HG02852 (cell line): Measurements from ENCODE around the gene PKD1L1.
"Not testable (repeated sequence)": the region's sequence is repeated elsewhere in the genome, so short reads cannot be mapped to it uniquely, and the experiment has no call there.

Source experiments
- ATAC-seq: cut with Tn5 transposase; IDR thresholded peaks from one replicate; pipeline ENCODE4 v1.9.1; 2021; ENCODE audit warnings: mild to moderate bottlenecking, moderate library complexity; ENCODE audit not compliant: unreplicated experiment

PKD1L1 gene

DNA sequence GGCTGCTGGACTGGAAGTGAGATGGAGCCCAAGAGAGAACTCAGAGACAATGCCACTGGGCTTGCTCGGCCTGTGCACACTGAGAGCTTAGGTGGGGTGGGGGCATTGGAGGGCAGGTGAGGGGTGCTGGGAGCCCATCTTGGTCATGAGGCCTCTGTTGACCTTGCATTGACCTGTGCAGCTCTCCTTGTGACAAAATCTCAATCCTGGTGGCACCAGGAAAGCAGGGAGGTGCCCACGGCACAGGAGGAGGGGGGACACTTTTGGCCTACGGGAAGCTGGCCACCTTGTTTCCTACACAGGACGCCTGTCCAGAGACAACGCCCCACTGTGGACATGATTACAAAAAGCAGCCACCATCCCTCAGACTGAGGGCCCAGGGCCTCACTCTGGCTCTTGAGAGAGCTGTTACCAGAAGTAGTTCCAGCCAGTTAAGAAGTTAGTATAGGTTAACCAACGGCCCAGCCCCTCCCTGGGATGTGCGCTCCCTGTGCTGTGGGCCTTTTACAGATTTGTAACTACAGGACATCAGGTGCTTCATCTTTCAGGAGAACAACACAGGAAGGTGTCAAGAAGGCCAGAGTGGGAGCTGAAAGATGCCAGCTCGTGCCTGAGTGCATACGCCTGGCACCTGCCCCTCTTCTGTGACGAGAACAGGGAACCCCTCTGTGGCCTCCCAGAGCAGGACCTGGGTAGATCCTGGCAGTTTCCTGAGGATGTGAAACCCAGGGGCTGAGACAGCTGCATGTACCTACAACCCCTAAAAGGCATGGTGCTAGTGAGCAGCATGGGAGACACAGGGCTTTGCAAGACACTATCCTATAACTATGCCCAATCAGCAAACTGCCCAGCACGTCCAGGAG lies 10.3 kb downstream of the PKD1L1 start:
- peak; percentile 49 for ATAC-seq

DNA sequence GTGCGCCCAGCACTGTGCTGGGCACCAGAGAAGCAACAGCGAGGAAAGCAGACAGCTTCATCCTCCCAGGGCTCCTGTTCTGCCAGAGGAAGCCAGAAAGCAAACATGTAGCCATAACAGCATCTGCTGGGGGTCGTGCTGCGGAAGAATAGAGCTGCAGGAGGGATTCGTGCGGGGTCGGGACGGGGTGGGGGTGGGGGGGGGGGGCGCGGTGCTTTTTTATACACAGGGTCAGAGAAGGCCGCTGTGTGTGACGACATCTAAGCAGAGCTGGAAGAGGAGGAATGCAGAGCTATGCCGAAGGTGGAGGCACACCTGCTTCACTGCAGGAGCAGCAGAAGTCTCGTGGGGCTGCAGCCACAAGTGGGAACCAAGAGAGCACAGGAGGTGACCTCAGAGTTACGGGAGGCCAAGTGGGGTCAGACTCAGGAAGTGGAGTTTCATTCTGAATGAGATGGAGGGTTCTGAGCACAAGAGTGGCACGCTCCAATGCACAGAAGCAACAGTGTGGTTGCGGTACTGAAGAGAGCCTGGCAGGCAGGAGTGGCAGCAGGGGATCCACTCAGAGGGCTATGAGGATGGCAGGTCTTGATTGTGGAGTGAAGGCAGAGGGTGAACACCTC lies 11.1 kb downstream of the PKD1L1 start:
- peak; percentile 94 for ATAC-seq

DNA sequence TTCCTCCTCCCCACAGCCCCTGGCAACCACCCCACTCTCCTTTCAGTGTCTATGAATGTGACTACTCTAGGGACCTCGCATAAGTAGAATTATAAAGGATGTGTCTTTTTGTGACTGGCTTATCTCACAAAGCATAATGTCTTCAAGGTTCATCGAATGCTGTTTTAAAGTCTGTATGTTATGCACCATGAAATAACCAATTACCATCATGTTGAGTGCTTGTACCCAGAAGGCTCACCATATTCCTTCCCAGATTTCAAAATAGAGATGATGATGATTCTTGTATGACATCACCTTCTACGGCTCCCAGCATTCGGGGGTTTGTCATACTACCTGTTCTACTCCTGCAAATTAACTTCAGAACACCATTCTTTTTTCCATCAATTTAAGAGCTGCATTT lies 11.9 kb downstream of the PKD1L1 start:
- no peak for ATAC-seq

DNA sequence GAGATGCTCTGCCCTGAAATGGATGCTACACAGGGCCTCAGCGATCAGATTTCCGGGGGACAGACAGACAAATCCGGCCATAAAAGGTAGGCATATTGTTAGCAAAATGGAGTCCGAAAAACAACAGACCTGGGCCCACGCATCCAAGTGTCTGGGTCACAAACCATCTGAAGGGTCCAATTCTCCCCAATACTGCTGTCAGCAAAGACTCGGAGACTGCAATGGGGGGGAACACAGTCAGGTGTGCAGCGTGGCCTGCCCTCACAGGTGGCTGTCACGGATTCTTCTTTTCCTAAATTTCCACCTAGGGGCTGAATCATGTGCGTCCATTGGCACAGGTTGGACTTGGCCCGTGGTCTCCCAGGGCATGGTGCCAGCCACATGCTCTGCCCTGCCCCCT lies 12.9 kb downstream of the PKD1L1 start:
- ATAC-seq: no peak

DNA sequence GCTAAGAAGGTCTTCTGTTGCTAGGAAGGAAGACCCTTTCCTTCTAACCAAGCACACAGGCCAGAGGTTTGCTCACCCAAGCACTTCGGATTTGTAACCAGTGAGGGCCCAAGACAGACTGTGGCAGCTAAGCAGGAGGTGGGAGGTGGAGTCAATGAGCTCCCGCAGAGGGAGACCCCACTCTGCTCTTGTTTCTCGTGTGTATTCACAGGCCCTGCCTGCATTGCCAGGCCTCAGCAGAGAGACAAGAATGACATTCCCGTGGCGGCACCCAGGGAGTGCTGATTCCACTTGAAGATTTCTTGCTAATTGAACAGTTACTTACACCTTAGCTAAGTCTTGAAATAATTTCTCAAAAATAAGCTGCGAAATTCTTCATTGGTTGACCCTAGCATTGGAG lies 13.4 kb downstream of the PKD1L1 start:
- no peak for ATAC-seq

DNA sequence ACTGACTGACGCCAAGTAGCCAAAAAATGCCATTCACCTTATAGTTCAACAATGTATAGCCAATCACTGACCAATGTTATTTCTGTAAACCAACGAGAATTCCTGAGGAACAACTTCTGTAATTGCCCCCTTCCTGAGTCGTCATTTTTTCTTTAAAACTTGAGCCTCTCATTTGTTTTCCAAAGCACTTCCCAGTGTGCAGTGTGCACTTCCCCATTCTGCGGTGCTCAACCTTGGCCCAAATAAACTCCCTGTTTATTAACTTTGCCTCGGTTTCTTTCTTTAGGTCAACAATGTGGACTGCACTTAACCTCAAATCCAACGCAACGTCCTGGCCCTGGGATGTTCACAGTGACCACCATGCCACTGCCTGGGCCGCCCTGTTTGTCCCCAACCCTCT lies 15.1 kb downstream of the PKD1L1 start:
- no peak for ATAC-seq

DNA sequence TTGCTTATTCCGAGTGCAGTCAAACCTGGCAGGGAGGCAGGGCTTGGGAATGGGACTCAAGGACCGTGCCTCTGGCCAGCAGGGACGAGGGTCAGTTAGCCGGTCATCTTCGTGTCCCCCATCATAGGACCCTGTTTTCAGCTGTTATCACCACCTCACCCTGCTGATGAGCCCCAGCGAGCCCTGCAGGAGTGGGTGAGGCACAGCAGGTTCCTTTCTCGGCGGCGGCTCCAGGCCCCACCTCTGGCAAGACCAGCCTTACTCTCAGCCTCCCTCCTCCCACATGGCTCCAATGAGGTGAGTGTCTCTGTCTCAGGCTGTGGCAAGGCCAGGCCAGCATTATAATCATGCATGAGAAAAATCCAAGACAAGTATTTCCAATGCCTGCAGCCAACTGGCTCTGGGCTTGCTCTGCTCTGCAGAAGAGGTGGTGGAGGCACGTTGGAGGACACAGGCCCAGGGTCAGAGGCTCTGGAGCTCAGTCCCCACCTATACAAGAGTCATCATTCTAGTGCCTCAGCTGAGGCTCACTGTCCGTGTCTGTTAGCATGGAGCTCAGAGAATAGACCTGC lies 15.7 kb downstream of the PKD1L1 start:
- no peak for ATAC-seq

DNA sequence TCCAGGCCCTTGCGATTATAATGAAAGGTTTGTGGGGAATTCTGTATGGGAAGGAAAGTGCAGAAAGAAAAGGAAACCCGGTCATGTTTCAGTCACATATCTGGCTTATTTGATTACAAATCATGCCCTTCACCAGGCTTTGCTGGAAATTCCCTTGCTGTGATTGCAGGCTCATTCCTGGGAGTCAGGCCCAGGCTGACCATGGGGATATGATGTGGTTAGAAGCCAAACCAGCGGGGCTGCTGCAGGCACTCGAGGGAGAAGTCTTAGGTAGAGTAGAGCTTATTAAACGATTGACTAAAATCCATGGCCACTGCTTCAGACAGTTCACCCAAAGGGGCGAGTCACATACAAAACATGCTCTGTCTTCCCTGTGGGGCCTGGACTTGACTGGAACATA lies 16.2 kb downstream of the PKD1L1 start:
- no peak for ATAC-seq

DNA sequence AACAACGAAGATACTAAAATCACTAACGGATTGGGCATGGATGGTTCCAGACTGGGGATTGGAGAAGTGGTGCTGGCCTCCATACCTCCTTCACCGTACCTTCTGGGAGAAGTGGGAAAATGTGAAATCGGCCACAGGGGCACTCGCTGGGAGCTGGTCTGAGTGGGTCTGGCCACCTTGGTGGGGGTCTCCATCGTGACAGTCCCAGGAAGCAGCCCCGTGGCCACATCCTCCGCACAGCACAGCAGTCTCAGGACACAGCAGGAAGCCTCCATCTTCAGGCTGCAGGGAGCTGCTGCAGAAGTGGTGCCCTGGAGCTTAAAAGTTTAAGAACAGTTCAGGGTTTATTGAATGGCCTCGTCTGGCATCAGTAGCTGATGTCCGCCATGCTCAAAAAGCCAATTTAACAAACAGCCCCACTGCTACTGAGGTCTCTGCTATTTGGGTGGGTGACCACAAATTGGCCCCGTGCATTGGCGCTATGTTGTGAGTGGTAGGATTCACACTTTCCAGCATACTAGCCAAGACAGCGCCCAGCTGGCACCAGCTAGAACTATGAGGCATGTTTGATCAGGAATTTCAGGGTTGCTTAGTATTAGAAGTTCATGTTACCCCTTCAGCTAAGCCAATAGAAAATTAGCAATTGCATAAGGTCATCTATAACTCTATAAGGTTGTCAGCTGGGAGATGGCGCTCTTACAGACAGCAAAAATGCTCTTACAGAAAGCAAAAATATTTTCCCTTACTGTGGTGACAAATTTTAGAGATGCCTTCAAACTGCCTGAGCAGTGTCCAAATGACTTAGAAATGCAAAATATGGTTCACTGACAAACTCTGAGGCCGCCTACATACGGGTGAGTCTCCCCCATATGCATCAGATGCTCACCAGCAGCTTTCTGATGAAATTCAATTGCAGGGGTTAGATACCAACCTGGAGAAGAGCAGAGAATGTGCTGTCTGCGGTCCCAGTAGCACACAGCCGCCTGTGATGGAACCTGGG lies 17.0 kb downstream of the PKD1L1 start:
- peak; percentile 34 for ATAC-seq

DNA sequence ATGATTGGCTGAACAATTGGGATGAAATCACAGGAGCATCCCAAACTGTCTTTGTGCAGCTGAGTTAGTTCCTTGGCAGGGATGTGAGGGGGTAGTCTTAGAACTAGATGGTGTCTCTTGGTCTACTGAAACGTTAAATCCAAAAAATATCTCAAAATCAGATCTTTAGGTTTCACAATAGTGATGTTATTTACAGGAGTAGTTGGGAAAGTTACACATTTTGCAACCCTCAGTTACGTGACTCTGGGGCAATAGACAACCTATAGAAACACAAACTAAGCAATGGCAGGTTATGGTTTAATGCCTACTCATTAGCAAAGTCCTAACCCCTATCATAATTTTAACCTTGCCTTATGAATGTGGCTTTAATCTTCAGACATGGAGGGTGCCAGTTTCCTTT lies 24.0 kb downstream of the PKD1L1 start:
- no peak for ATAC-seq

DNA sequence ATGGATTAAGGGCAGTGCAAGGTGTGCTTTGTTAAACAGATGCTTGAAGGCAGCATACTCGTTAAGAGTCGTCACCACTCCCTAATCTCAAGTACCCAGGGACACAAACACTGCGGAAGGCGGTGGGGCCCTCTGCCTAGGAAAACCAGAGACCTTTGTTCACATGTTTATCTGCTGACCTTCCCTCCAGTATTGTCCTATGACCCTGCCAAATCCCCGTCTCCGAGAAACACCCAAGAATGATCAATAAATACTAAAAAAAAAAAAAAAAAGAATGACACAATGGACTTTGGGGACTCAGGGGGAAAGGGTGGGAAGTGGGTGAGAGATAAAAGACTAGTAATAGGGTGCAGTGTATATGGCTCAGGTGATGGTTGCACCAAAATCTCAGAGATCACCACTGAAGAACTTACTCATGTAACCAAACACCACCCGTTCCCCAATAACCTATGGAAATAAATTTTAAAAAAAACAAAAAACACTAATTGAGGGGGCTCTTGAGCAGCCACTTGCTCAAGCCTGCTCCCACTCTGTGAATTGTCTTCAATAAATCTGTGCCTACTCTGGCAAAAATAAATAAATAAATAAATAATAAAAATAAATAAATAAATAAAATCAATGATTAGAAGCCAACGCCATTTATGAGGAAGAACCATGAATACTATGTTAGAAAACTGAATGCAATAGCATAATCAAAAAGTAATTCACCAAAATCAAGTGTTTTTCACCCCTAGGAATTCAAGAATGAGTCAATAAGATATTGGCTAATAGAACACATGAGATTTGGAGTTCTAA lies 25.0 kb downstream of the PKD1L1 start:
- ATAC-seq: not testable (repeated sequence)

DNA sequence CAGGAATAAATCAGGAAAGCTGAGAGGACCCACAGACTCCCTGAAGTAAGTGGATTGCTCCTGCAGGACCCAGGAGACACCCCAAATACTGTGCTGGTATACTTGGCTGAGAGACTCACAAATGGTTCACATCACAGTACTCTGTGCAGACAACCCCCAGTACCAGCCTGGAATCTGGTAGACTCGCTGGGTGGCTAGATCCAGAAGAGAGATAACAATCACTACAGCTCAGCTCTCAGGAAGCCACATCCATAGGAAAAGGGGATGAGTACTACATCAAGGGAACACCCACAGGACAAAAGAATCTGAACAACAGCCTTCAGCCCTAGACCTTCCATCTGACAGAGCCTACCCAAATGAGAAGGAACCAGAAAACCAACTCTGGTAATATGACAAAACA lies 31.8 kb downstream of the PKD1L1 start:
- not testable (repeated sequence) for ATAC-seq

DNA sequence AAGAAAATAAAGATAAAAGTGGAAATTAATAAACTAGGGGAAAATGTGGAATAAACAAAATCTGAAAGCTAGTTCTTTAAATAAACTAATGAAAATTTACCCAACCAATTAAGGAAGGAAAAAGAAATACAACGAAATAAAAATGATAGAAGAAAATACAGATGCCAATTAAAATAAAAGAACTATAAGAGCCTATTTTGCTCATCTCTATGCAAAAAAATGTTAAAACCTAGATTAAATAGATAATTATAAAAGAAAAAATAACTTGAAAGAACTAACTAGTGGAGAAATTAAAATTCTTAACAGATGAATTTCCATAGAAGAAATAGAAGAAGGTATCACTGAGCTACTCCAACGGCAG lies 32.7 kb downstream of the PKD1L1 start:
- no peak for ATAC-seq

DNA sequence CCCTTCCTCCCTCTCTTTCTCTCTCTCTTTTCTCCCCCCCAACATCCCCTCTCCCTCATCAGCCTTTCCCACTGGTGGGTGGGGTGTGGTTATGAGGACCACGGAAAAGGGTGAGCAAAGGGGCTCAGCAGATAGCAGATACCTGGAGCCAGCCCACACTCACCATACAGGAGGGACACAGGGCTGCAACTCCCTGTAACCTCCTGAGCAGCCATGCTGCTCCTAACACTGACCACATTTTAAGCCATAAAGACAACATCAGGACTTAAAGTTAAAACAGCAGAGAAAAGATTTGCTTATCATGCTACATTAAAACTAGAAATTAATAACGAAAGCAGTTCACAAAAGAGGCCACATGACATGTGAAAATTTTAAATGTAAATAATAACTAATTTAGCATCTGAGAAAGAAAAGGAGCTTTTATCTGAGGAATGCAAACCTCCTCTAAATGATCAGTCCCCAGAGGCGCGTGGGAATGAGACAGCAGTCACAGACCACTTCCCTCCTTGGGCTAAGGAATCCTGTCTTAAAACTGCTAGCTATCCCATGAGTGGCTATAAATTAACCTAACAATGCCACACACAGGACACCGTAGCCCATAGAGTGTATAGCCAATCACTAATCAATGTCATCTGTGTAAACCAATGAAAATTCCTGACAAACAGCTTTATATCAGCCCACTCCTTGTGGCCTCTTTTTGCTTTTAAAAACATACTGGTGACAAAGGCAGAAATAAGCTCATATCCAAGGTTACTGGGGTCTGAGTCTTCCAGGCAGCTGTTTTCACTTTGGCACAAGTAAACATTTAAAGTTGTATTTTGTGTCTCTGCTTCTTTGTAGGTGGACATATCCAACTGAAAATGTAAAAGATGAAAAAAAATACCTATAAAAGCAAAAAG lies 33.3 kb downstream of the PKD1L1 start:
- no peak for ATAC-seq

DNA sequence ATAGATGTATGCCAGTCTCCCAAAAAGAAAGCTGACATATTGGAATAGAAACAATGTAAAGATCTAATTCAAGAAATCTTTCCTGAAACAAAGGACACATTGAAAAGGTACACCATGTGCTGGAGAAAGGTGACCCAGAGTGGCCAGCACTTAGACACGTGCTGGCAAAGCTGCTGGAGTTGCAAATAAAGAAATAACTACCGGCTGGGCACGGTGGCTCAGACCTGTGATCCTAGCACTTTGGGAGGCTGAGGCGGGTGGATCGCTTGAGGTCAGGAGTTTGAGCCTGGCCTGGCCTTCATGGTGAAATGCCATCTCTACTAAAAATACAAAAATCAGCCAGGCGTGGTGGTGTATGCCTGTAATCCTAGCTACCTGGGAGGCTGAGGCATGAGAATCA lies 35.9 kb downstream of the PKD1L1 start:
- ATAC-seq: no peak

DNA sequence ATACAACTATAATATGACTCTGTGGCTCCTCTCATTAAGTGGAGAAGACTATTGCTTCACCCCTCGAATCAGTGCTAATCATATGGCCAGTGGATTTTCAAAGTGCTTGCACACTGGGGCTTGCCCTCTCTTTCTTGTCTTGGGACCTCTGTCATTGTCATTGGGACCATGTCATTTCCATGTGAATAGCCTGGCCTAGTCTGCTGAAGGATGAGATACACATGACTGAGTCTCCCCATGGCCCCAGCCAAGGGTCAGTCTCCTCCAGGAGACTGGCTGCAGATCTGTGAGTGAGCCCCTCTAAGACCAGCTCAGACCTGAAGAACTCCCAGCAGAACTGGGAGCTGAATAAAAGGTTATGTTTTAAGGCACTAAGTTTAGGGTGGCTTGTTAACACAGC lies 39.5 kb downstream of the PKD1L1 start:
- ATAC-seq: no peak

DNA sequence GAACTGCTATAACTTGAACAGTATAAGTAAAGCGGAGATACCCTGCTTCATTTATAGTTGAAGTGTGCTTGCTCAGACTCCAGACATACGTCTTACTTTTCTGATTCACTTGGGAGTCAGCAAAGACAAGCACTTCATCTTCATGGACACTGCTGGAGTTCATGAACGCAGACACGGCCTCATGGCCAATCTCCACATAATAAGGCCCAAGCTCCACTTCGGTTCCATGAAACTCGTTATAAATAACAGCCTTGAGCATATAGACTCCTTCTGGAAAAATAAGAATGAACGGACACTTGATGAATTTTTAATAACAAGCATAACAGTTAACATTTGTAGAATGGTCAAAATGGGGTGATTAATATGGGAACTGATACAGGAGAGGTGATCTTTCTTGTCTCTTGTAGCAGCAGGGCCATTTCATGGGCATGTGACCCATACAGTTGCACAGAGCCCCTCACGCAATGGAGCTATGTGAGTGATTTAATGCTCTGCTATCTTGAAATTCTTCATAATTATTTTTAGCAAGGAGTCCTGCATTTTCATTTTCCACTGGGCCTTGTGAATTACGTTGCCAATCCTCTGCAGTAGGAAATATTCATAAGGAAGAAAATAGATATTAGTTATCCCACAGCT lies 40.2 kb downstream of the PKD1L1 start:
- no peak for ATAC-seq

DNA sequence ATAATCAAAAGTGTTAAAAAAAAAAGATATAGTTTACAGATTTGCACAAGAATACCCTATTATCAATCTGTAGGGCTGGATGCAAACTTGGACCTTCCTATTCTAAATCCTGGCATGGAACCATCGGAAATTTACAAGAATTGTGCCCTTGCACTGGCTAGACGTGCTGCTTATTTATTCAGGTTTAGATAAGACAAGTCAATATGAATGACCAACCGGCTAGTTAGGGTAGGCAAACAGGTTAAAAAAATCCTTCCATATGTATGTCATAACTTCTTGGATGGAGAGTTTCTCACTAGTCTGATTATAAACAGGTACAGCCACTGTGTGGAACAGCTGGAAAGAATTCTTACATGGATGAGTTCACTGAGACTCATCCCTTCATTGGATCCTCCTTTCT lies 41.4 kb downstream of the PKD1L1 start:
- no peak for ATAC-seq
